ENCODE results near the gene HMGN5. TPM values are rescaled to one million over a fixed set of nuclear protein-coding genes. Genes with fewer than 3 reads are reported as not detected.

Gene HMGN5
- polyA plus RNA-seq, 1 of the 3 experiments (the other 2 are of a cell fraction) = 1.5 TPM

DNA sequence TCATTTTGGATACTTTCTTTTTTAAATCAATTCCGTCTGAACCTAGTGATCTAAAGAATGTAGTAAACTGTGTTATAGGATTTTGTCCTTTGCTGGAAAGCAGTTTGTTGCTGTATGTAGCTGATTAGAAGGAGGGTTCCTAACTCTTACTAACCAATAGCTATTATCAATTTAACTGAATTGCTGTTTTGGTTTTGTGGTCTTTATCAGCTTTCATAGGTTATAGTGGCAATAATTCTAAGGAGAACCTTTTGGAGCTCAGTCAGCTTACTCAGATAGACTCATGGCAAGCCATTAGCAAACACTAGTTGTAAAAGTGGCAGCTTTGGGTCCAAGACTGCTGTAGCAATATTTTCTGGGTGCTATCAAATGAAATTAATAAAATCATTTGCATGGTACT, 29.8 kb upstream of the HMGN5 start:
- no peaks in the 10 kb centered on the region for H3K4me1 ChIP-seq (ENCODE audit: control insufficient read depth in 1 of 2, insufficient read depth in 2 of 2, low read depth in 1 of 2, low read length in 1 of 2)
- H3K4me3 ChIP-seq (ENCODE audit: low read depth in 2 of 2, low read length in 1 of 2) = no peak overlapping the region
- no peak overlapping the region for H3K9ac ChIP-seq
- no peaks in the 10 kb centered on the region for H3F3A ChIP-seq (replicated peaks; ENCODE audit: insufficient read depth)
- H3K36me3 ChIP-seq (replicated peaks in 1 of 2; ENCODE audit: control insufficient read depth in 1 of 2, insufficient read depth in 2 of 2, low read length in 1 of 2) = peaks cover 0 to 3% of the 10 kb centered on the region in 2 experiments
- H3K9me2 ChIP-seq = no peaks in the 10 kb centered on the region
- CTCF ChIA-PET = no interaction called here
- DNase-seq = no peak
- no peaks in the 10 kb centered on the region for H3K9me3 ChIP-seq
- no peaks in the 10 kb centered on the region for H3K79me2 ChIP-seq (ENCODE audit: insufficient read depth)
- WGBS (ENCODE audit: low lambda C conversion rate) = 59% methylated on average over 1 of the region's 1 CpG
- TF ChIP-seq, protein P1, sequence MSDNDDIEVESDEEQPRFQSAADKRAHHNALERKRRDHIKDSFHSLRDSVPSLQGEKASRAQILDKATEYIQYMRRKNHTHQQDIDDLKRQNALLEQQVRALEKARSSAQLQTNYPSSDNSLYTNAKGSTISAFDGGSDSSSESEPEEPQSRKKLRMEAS (IDR thresholded peaks at IDR 0.05; ENCODE audit: low read depth) = no peak
- no peak for TF ChIP-seq GATA2 (CRISPR knock-in tag; IDR thresholded peaks at IDR 0.05)
- no peak for TF ChIP-seq ZBTB33 (IDR thresholded peaks at IDR 0.05; ENCODE audit: borderline replicate concordance, low read depth)
- TF ChIP-seq NRF1 (IDR thresholded peaks at IDR 0.05; ENCODE audit: low read depth, low read length) = no peak
- no peak for TF ChIP-seq RFX5 (IDR thresholded peaks at IDR 0.05; ENCODE audit: low read length)
- TF ChIP-seq POLR2AphosphoS5 (IDR thresholded peaks at IDR 0.05; ENCODE audit: low read depth, low read length) = no peak
- no peak for TF ChIP-seq FOSL2 (IDR thresholded peaks at IDR 0.05; ENCODE audit: borderline replicate concordance, low read depth)
- TF ChIP-seq MXI1 (IDR thresholded peaks at IDR 0.05; ENCODE audit: low read depth, low read length) = no peak
- no peak for TF ChIP-seq TCF12 (IDR thresholded peaks at IDR 0.05)
- TF ChIP-seq IRF3 (IDR thresholded peaks at IDR 0.05; ENCODE audit: low read depth, low read length) = no peak
- H4K20me1 ChIP-seq (ENCODE audit: insufficient read depth) = no peaks in the 10 kb centered on the region
- no peak overlapping the region for H3K27ac ChIP-seq (ENCODE audit: low read depth in 2 of 2, low read length in 1 of 2)
- H3K4me2 ChIP-seq = no peak overlapping the region
- POLR2A ChIA-PET = no interaction called here
- no peak overlapping the region for H2AFZ ChIP-seq (ENCODE audit: low read depth)
- H3K27me3 ChIP-seq (ENCODE audit: insufficient read depth) = no peaks in the 10 kb centered on the region

DNA sequence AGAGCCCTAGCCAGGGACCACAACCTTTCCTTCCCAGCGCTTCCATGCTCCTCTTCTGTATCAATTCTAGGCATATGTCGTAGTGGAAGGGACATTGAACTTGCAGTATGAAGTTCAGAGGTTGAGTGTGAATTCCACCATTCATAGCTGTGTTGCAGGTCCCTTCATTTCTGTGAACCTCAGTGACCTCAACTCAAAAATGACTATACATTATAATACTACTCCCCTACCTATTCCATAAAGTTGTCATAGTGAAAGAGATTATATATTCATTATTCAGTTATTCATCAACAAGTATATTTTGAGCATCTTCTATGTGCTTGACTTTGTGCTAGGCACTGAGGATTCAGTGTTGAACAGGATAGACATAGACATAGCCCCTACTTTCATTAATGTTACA, 28.2 kb upstream of the HMGN5 start:
- H3K27ac ChIP-seq (ENCODE audit: low read depth in 2 of 2, low read length in 1 of 2) = no peak overlapping the region
- no peaks in the 10 kb centered on the region for H3K9me2 ChIP-seq
- no peaks in the 10 kb centered on the region for H3K4me1 ChIP-seq (ENCODE audit: control insufficient read depth in 1 of 2, insufficient read depth in 2 of 2, low read depth in 1 of 2, low read length in 1 of 2)
- peaks cover 0 to 3% of the 10 kb centered on the region in 2 experiments for H3K36me3 ChIP-seq (replicated peaks in 1 of 2; ENCODE audit: control insufficient read depth in 1 of 2, insufficient read depth in 2 of 2, low read length in 1 of 2)
- no peak overlapping the region for H3K4me3 ChIP-seq (ENCODE audit: low read depth in 2 of 2, low read length in 1 of 2)
- no peak overlapping the region for H3K9ac ChIP-seq
- ChIA-PET POLR2A (no interaction called here), CTCF (no interaction called here)
- no peak overlapping the region for H3K4me2 ChIP-seq
- H3K9me3 ChIP-seq = no peaks in the 10 kb centered on the region
- H4K20me1 ChIP-seq (ENCODE audit: insufficient read depth) = no peaks in the 10 kb centered on the region
- no peak for DNase-seq
- H3F3A ChIP-seq (replicated peaks; ENCODE audit: insufficient read depth) = no peaks in the 10 kb centered on the region
- H3K79me2 ChIP-seq (ENCODE audit: insufficient read depth) = no peaks in the 10 kb centered on the region
- H2AFZ ChIP-seq (ENCODE audit: low read depth) = no peak overlapping the region
- no peaks in the 10 kb centered on the region for H3K27me3 ChIP-seq (ENCODE audit: insufficient read depth)
- TF ChIP-seq TAF1 (IDR thresholded peaks at IDR 0.05; ENCODE audit: borderline replicate concordance, low read depth, low read length) = no peak
- no peak for TF ChIP-seq YY1 (IDR thresholded peaks at IDR 0.05; ENCODE audit: low read depth)
- no peak for TF ChIP-seq SMC3 (IDR thresholded peaks at IDR 0.05; ENCODE audit: low read depth, low read length)
- no peak for TF ChIP-seq GATA2 (CRISPR knock-in tag; IDR thresholded peaks at IDR 0.05)
- TF ChIP-seq ELF1 (IDR thresholded peaks at IDR 0.05) = no peak
- WGBS (ENCODE audit: low lambda C conversion rate) = 55% methylated on average over 2 of the region's 2 CpGs

Data from SK-N-SH (cell line).